Cardiac muscle cell (in vitro differentiated cells and primary cell): ENCODE data around the gene TAOK3. TPM values are rescaled to one million over a fixed set of nuclear protein-coding genes. Genes with fewer than 3 reads are reported as not detected.

ENCODE experiments used
- DNase-seq, 2 donors: peaks; one replicate each; pipeline versions ENCODE4 v3.0.0 to v3.0.0-alpha.2; 2010 to 2017; ENCODE audit warnings: low read depth in 1 of 2, low spot score in 1 of 2
- H3K27ac ChIP-seq: fragments of 200-600 bp; sonication (generic); 2 replicates; pipeline ENCODE4 v1.5.1; 2016
- H3K27me3 ChIP-seq: fragments of 200-600 bp; sonication (generic); 2 replicates; pipeline ENCODE4 v1.6.0; 2016; ENCODE audit warnings: control low read depth
- H3K36me3 ChIP-seq: fragments of 200-600 bp; sonication (generic); 2 replicates; pipeline ENCODE4 v1.5.1; 2016; ENCODE audit warnings: control low read depth
- H3K4me1 ChIP-seq: fragments of 200-600 bp; sonication (generic); 2 replicates; pipeline ENCODE4 v1.8.1; 2017; ENCODE audit warnings: low read depth, mild to moderate bottlenecking, mixed run types
- H3K4me3 ChIP-seq: fragments of 200-600 bp; sonication (generic); 2 replicates; pipeline ENCODE4 v1.5.1; 2016; ENCODE audit warnings: mild to moderate bottlenecking
- H3K9me3 ChIP-seq: fragments of 200-600 bp; sonication (generic); 2 replicates; pipeline ENCODE4 v1.5.1; 2017; ENCODE audit warnings: low read depth, mild to moderate bottlenecking, control low read depth
- CTCF ChIP-seq: IDR thresholded peaks from 2 replicates; pipeline ENCODE4 v1.5.1; 2012; ENCODE audit warnings: low read depth, mild to moderate bottlenecking, low read length
- polyA plus RNA-seq: library from polyadenylated mRNA; unstranded; fragments of >200 nt; fragmentation: Nextera tagmentation; extraction: Ambion mirVana; gene quantifications from 2 replicates; pipeline ENCODE4 v1.2.1, GENCODE V29; 2016
- total RNA-seq: library from RNA; depleted of rRNA; stranded (reverse); fragments of >200 nt; gene quantifications from 2 replicates; pipeline ENCODE4 v1.2.3, GENCODE V29; 2016

Gene TAOK3
- total and polyA plus RNA-seq, 2 experiments from 2014 or later, result 10.5 to 13.9 TPM

DNA sequence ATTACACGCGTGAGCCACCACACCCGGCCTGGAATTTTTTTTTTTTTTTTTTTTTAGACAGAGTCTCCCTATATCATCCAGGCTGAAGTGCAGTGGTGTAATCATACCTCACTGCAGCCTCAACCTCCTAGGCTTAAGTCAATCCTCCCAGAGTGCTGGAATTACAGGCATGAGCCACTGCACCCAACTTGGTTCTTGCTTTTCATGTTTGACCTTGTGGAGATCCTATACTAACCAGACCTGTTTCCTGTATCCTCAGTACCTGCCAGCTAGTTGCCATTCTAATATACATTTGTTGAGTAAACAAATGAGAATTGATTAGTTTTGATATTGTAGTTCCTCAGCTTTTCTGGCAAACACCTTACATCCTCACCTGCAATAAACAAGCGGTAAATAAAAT lies 265.7 kb downstream of the TAOK3 start:
- Histone ChIP-seq H3K27me3 (no peaks in the 10 kb centered on the region), H3K36me3 (no peaks in the 10 kb centered on the region), H3K4me3 (no peak overlapping the region), H3K27ac (no peak overlapping the region), H3K4me1 (peaks cover 5% of the 10 kb centered on the region), H3K9me3 (no peaks in the 10 kb centered on the region)
- no peak for TF ChIP-seq CTCF
- DNase-seq, result no peak

DNA sequence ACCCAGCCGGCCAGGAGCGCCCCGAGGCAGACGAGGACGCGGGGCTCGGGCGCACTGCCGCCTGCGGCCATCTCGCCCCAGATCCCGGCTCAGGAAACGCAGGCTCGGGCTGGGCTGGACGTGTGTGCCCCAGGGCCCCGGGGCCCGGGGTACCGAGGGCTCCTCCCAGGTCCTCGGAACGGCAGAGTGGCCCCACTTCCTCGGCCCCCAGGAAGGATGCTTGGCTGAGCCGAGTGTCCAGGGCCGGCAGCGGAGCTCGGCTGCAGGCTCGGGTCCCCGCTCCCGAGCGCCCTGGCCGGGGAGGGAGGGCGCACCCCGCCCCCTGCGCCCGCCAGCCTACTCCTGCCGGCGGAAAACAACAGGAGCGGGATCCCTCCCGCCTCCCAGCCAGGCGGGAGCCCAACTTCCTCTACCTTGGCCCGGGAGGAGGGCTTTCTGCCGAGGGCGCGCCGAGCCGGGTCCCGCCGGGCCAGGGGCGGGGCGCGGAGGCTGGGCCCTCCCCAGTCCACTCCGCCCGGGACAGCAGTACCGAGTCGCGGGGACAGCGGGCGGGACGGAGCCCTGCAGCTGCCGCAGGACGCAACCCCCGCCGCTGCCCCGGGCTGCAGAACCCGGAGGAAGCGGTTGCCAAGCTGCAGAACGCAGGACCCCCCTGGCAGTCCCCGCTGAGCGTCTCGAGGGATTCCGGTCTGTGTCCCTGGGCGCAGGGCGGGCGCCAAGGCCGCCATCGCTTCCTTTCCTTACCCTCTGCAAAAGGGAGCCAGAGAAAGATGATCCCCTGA lies 268.9 kb downstream of the TAOK3 start, which contains the start of gene VSIG10:
TSS of gene VSIG10 (minus strand) at position 411 of the 782 bp plus-strand sequence. CDS start at position 71, 340 bp downstream.
- H3K27me3 ChIP-seq, result no peaks in the 10 kb centered on the region
- H3K36me3 ChIP-seq, result no peaks in the 10 kb centered on the region
- TF ChIP-seq CTCF, result no peak
- no peak within 1 kb of the TSS for H3K27ac ChIP-seq
- H3K9me3 ChIP-seq, result no peaks in the 10 kb centered on the region
- peak; percentile 67 to 74 for DNase-seq
- peak within 1 kb of the TSS; percentile 66 for H3K4me3 ChIP-seq
- H3K4me1 ChIP-seq, result peaks cover 5% of the 10 kb centered on the region

- Histone ChIP-seq H3K27me3 (no peaks in the 10 kb centered on the region), H3K36me3 (no peaks in the 10 kb centered on the region), H3K27ac (no peak overlapping the region), H3K4me3 (peak overlapping the region; percentile 66), H3K4me1 (peaks cover 5% of the 10 kb centered on the region), H3K9me3 (no peaks in the 10 kb centered on the region)
- TF ChIP-seq CTCF, result no peak
- DNase-seq, result peak; percentile 16 to 38
Observed at GRCh38 chr12:118103201-118103600, 269.5 kb downstream of the TAOK3 start.

DNA sequence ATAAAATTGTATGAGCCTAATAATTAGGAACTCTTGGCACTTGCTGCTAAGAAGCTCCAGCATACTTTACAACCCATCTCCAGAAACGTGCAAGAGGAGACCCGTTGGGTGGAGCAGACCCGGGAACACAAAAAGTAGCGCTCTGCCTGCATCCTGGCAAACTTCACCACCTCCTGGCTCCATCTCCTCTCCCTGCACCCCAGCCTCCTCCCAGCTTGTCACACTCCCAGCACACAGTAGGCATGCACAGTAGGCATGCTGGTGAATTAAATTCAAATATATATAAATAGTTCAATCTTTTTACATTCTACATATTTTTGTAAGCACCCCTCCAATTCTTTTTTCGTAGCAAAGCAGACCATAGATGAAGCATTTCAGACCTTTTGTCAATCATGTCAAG lies 270.1 kb downstream of the TAOK3 start:
- no peaks in the 10 kb centered on the region for H3K36me3 ChIP-seq
- no peak for TF ChIP-seq CTCF
- peak overlapping the region; percentile 66 for H3K4me3 ChIP-seq
- H3K27me3 ChIP-seq, result no peaks in the 10 kb centered on the region
- peaks cover 5% of the 10 kb centered on the region for H3K4me1 ChIP-seq
- no peak for DNase-seq
- H3K27ac ChIP-seq, result no peak overlapping the region
- no peaks in the 10 kb centered on the region for H3K9me3 ChIP-seq

DNA sequence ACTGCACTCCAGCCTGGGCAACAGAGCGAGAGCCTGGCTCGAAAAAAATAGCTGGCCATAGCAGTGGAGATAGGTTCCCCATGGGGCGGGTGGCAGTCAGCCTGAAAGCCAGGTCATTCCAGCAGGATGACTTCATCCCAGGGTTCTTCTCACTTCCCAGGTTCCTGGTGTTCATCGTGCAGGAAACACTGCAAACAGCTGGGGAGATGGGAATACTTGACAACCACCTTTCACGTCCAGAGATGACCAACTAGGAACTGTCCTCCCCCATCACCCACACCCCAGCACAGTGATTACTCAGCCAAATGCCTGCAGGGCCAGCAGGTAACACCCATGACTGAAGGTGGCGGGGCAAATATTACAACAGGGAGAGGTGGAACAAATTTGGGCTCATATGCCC lies 270.6 kb downstream of the TAOK3 start:
- TF ChIP-seq CTCF, result no peak
- H3K4me1 ChIP-seq, result peaks cover 5% of the 10 kb centered on the region
- H3K36me3 ChIP-seq, result no peaks in the 10 kb centered on the region
- H3K27me3 ChIP-seq, result no peaks in the 10 kb centered on the region
- no peak overlapping the region for H3K27ac ChIP-seq
- H3K9me3 ChIP-seq, result no peaks in the 10 kb centered on the region
- no peak for DNase-seq
- no peak overlapping the region for H3K4me3 ChIP-seq
